GM23248 (cell line): Measurements from ENCODE around the gene CNOT6. TPM values are rescaled to one million over a fixed set of nuclear protein-coding genes. Genes with fewer than 3 reads are reported as not detected.

Source experiments
- DNase-seq: peaks from one replicate; pipeline ENCODE4 v3.0.0-alpha.2; 2015
- H2AFZ ChIP-seq: fragments of 200-600 bp; sonication (generic); 2 replicates; pipeline ENCODE4 v1.6.1; 2016; ENCODE audit warnings: antibody characterized with exemption
- H3F3A ChIP-seq: fragments of 200-600 bp; sonication (generic); 2 replicates; pipeline ENCODE4 v1.6.1; 2016; ENCODE audit warnings: mild to moderate bottlenecking, antibody characterized with exemption, mixed run types; ENCODE audit not compliant: insufficient read depth
- H3K27ac ChIP-seq: fragments of 200-600 bp; sonication (generic); 2 replicates; pipeline ENCODE4 v1.5.1; 2016; ENCODE audit warnings: mild to moderate bottlenecking
- H3K27me3 ChIP-seq: fragments of 200-600 bp; sonication (generic); replicated peaks from 2 replicates; pipeline ENCODE4 v1.6.1; 2016; ENCODE audit warnings: mild to moderate bottlenecking; ENCODE audit not compliant: insufficient read depth
- H3K36me3 ChIP-seq: fragments of 200-600 bp; sonication (generic); 2 replicates; pipeline ENCODE4 v1.6.1; 2016; ENCODE audit warnings: low read depth, mild to moderate bottlenecking
- H3K4me1 ChIP-seq: fragments of 200-600 bp; sonication (generic); 2 replicates; pipeline ENCODE4 v1.6.1; 2016; ENCODE audit warnings: mild to moderate bottlenecking; ENCODE audit not compliant: insufficient read depth
- H3K4me2 ChIP-seq: fragments of 200-600 bp; sonication (generic); one replicate; pipeline ENCODE4 v1.6.1; 2016; ENCODE audit warnings: mild to moderate bottlenecking; ENCODE audit not compliant: unreplicated experiment
- H3K4me3 ChIP-seq: fragments of 200-600 bp; sonication (generic); 2 replicates; pipeline ENCODE4 v1.5.1; 2016; ENCODE audit warnings: mild to moderate bottlenecking
- H3K79me2 ChIP-seq: fragments of 200-600 bp; sonication (generic); 2 replicates; pipeline ENCODE4 v1.6.1; 2016; ENCODE audit warnings: mild to moderate bottlenecking; ENCODE audit not compliant: insufficient read depth
- H3K9ac ChIP-seq: fragments of 200-600 bp; sonication (generic); 2 replicates; pipeline ENCODE4 v1.6.1; 2016; ENCODE audit warnings: mild to moderate bottlenecking
- H3K9me2 ChIP-seq: fragments of 200-600 bp; sonication (generic); 2 replicates; pipeline ENCODE4 v1.6.1; 2016; ENCODE audit warnings: mixed run types, mild to moderate bottlenecking, moderate library complexity; ENCODE audit not compliant: insufficient read depth
- H3K9me3 ChIP-seq: fragments of 200-600 bp; sonication (generic); one replicate; pipeline ENCODE4 v1.6.1; 2017; ENCODE audit warnings: low read depth
- H4K20me1 ChIP-seq: fragments of 200-600 bp; sonication (generic); 2 replicates; pipeline ENCODE4 v1.6.0; 2016; ENCODE audit not compliant: insufficient read depth
- EZH2 ChIP-seq: fragments of 200-600 bp; sonication (generic); IDR thresholded peaks from 2 replicates; pipeline ENCODE4 v1.6.1; 2018; ENCODE audit warnings: antibody characterized with exemption, mild to moderate bottlenecking; ENCODE audit not compliant: insufficient read depth, poor library complexity, severe bottlenecking
- EZH2phosphoT487 ChIP-seq: fragments of 200-600 bp; sonication (generic); IDR thresholded peaks from 2 replicates; pipeline ENCODE4 v1.6.1; 2018; ENCODE audit warnings: antibody characterized with exemption, moderate library complexity, mild to moderate bottlenecking, low read depth; ENCODE audit not compliant: insufficient read depth
- WGBS, 2 experiments: methylation state at CpG; one replicate each; pipeline ENCODE4 v1.1.6; 2015 to 2017; ENCODE audit warnings: low lambda C conversion rate in 2 of 2, low coverage in 1 of 2; ENCODE audit errors: missing lambda C conversion rate in 2 of 2; 5-methylcytosine and 5-hydroxymethylcytosine counted together
- in situ Hi-C: fragments of 300-500 bp; cut with MboI; formaldehyde crosslinking; loops from 2 replicates; pipeline ENCODE4 v1.15.0; 2020
- polyA plus RNA-seq: library from polyadenylated mRNA; unstranded; fragments of >200 nt; fragmentation: Nextera tagmentation; extraction: Ambion mirVana; gene quantifications from 2 replicates; pipeline ENCODE4 v1.2.1, GENCODE V29; 2016
- total RNA-seq: library from RNA; depleted of rRNA; stranded (reverse); fragments of >200 nt; shearing (Covaris generic); gene quantifications from 2 replicates; pipeline ENCODE4 v1.2.3, GENCODE V29; 2014

Gene CNOT6
- total and polyA plus RNA-seq, 2 experiments from 2014 or later = 5.3 to 7.8 TPM

DNA sequence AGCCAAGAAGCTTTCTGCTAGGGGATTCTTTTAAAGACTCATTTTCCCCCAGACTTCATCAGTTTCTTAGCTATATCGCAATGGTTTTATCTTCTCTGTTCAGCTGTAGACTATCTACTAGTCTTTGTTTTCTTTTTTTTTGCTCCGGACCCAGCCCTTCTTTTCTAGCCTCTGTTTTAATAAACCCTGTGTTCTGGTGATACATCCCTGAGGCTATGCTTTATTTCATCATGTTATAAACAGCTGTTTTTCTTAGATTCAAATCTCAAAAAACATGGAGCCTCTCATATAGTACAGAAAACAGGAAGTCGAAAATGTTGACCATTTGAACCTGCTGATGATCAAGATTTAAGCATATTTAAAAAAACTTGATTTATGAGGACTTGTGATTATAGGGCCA, 59.4 kb downstream of the CNOT6 start:
- H3F3A ChIP-seq = peaks cover 12% of the 10 kb centered on the region; the same call in 1 of the 2 replicates
- H3K4me1 ChIP-seq = peaks cover 6% of the 10 kb centered on the region; the same call in 1 of the 2 replicates
- 0 out of 2 replicates have a peak, but pooled peaks cover 6% of the 10 kb centered on the region for H4K20me1 ChIP-seq
- no peak overlapping the region for H3K27ac ChIP-seq
- no peak for TF ChIP-seq EZH2phosphoT487
- no peak for TF ChIP-seq EZH2
- no peaks in the 10 kb centered on the region for H3K9me2 ChIP-seq
- no peak overlapping the region for H3K4me3 ChIP-seq
- no peak overlapping the region for H3K9ac ChIP-seq
- H3K9me3 ChIP-seq = no peaks in the 10 kb centered on the region
- H2AFZ ChIP-seq = no peak overlapping the region
- H3K36me3 ChIP-seq = peaks cover 26% of the 10 kb centered on the region
- no peak for DNase-seq
- no peak overlapping the region for H3K4me2 ChIP-seq
- in situ Hi-C loops = no loop called here
- peaks cover 62% of the 10 kb centered on the region for H3K79me2 ChIP-seq
- 96 to 99% methylated on average over 3 of the region's 3 CpGs for WGBS, 2 experiments
- no peaks in the 10 kb centered on the region for H3K27me3 ChIP-seq

DNA sequence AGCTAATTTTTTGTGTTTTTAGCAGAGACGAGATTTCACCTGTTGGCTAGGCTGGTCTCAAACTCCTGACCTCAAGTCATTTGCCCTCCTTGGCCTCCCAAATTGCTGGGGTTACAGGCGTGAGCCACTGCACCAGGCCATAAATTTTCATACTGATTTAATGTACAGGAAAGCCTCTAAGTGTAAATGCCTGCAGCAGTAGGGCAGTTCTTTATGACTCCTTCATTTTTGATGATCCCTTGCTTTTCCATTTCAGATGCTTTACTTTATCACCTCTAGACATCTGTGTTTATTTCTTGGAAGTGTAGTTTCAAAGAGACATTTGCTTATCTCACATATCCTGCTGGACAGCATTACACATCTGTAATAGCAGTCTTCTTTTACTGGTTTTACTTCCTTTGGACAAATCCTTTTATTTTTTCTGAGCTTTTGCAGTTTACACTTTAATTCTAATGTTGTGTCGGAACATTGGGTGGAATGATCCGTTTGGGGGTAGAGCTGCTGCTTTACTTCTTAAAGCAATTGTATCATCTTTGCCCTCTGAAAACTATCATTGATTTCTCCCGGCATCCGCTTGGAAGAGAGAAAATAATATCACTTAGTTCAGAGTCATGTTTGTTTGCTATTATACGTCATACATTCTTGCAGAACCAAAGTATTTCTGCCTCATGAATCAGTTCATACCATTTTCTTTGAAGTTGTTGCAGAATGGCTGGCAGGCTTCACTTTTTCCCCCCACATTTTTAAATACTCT, 61.2 kb downstream of the CNOT6 start:
- H3K9me2 ChIP-seq = no peaks in the 10 kb centered on the region
- H3F3A ChIP-seq = peaks cover 12% of the 10 kb centered on the region; the same call in 1 of the 2 replicates
- in situ Hi-C loops = no loop called here
- H3K9me3 ChIP-seq = no peaks in the 10 kb centered on the region
- 77 to 83% methylated on average over 7 of the region's 7 CpGs for WGBS, 2 experiments
- DNase-seq = no peak
- H3K4me2 ChIP-seq = no peak overlapping the region
- peaks cover 62% of the 10 kb centered on the region for H3K79me2 ChIP-seq
- no peak overlapping the region for H3K4me3 ChIP-seq
- H2AFZ ChIP-seq = no peak overlapping the region
- no peak overlapping the region for H3K9ac ChIP-seq
- no peak overlapping the region for H3K27ac ChIP-seq
- H3K36me3 ChIP-seq = peaks cover 18% of the 10 kb centered on the region
- 0 out of 2 replicates have a peak, but pooled peaks cover 6% of the 10 kb centered on the region for H4K20me1 ChIP-seq
- TF ChIP-seq EZH2 (no peak), EZH2phosphoT487 (no peak)
- no peaks in the 10 kb centered on the region for H3K27me3 ChIP-seq
- peaks cover 6% of the 10 kb centered on the region; the same call in 1 of the 2 replicates for H3K4me1 ChIP-seq

- Histone ChIP-seq H3K79me2 (peaks cover 82% of the 10 kb centered on the region), H3K9me3 (no peaks in the 10 kb centered on the region), H3K4me3 (no peak overlapping the region), H3K9ac (no peak overlapping the region), H4K20me1 (0 out of 2 replicates have a peak, but pooled peaks cover 6% of the 10 kb centered on the region), H2AFZ (no peak overlapping the region), H3K4me2 (no peak overlapping the region), H3K36me3 (peaks cover 9% of the 10 kb centered on the region), H3F3A (peaks cover 12% of the 10 kb centered on the region; the same call in 1 of the 2 replicates), H3K27me3 (no peaks in the 10 kb centered on the region), H3K27ac (no peak overlapping the region), H3K4me1 (peaks cover 6% of the 10 kb centered on the region; the same call in 1 of the 2 replicates), H3K9me2 (no peaks in the 10 kb centered on the region)
- DNase-seq = peak; percentile 19
- TF ChIP-seq EZH2 (no peak), EZH2phosphoT487 (no peak)
- WGBS, 2 experiments = 96% methylated on average over 2 of the region's 2 CpGs
- in situ Hi-C loops = no loop called here
Measured at GRCh38 chr5:180557217-180557809, 63.1 kb downstream of the CNOT6 start.

DNA sequence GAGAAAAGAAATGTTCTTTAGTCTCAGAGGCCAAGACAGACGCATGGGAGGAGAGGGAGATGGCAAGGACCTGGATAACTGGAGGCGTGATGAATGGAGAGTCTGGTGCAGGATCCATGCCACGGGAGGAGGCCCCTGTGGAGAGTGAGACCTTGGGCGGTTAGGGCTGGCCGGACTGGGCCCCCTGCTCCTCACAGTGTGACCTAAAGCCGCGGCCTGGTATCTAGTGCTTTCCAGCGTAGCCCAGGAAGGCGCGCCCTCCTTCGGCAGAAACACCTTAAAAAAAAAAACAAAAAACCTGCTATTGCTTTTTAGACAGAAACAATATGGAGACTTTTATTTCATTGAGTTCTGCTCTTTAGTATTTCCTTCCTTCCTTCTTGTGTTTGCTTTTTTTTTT, 64.1 kb downstream of the CNOT6 start:
- H4K20me1 ChIP-seq = no peaks in the 10 kb centered on the region
- H3K27ac ChIP-seq = no peak overlapping the region
- no peak overlapping the region for H2AFZ ChIP-seq
- no peaks in the 10 kb centered on the region for H3K9me3 ChIP-seq
- DNase-seq = no peak
- peaks cover 13% of the 10 kb centered on the region for H3K36me3 ChIP-seq
- H3K4me2 ChIP-seq = no peak overlapping the region
- H3K9me2 ChIP-seq = no peaks in the 10 kb centered on the region
- no peaks in the 10 kb centered on the region for H3K27me3 ChIP-seq
- peaks cover 6% of the 10 kb centered on the region; the same call in 1 of the 2 replicates for H3K4me1 ChIP-seq
- WGBS, 2 experiments = 97 to 98% methylated on average over 11 of the region's 11 CpGs
- H3F3A ChIP-seq = peaks cover 12% of the 10 kb centered on the region; the same call in 1 of the 2 replicates
- TF ChIP-seq EZH2 (no peak), EZH2phosphoT487 (no peak)
- peaks cover 82% of the 10 kb centered on the region for H3K79me2 ChIP-seq
- H3K9ac ChIP-seq = no peak overlapping the region
- in situ Hi-C loops = no loop called here
- H3K4me3 ChIP-seq = no peak overlapping the region
